HepG2 (cell line): ENCODE data around the gene CSNK2B. TPM values are rescaled to one million over a fixed set of nuclear protein-coding genes. Genes with fewer than 3 reads are reported as not detected.
A peak's percentile ranks its signal among the peaks of the same experiment; 100 is the strongest.

Source experiments
- ATAC-seq: fragments of 200-7000 bp; cut with Tn5 transposase; 3 replicates; pipeline ENCODE4 v1.9.1; 2020; ENCODE audit warnings: mild to moderate bottlenecking, moderate library complexity
- BruUV-seq: library from RNA; stranded (reverse); fragments of 400-500 nt; replicated peaks from 2 replicates; lab custom pipeline; 2021; lab: Mats Ljungman, UMichigan
- CTCF ChIA-PET: fragments of 300-600 bp; formaldehyde crosslinking; extraction: SDS; loops from one replicate; lab custom pipeline; 2021; ENCODE audit warnings: low total read pairs, inconsistent platforms, low intra/inter-chr PET ratio; lab: Yijun Ruan, JAX
- POLR2A ChIA-PET: fragments of 350-600 bp; sonication (Branson Sonifier 250); formaldehyde crosslinking; loops from one replicate; lab custom pipeline; 2020; ENCODE audit warnings: antibody characterized with exemption, inconsistent platforms; lab: Yijun Ruan, JAX
- DNase-seq: peaks from one replicate; pipeline ENCODE4 v3.0.0-alpha.2; 2015; ENCODE audit warnings: low spot score
- FAIRE-seq: peaks from 3 replicates; lab custom pipeline; 2011; peaks lifted over from hg19 to GRCh38; lab: Jason Lieb, UNC
- H2AFZ ChIP-seq: one replicate; pipeline ENCODE4 v1.6.1; 2011; ENCODE audit warnings: low read length, inconsistent platforms
- H3K27ac ChIP-seq: fragments of 300-600 bp; 3 replicates; pipeline ENCODE4 v1.8.0; 2011; ENCODE audit warnings: mixed run types, mild to moderate bottlenecking, mixed read lengths, low read length, inconsistent platforms; ENCODE audit not compliant: insufficient read depth; ENCODE audit errors: extremely low read length
- H3K27me3 ChIP-seq, 2 experiments: fragments of 200-600 bp in 1 of 2; 2 replicates in 1 of 2; 3 replicates in 1 of 2; pipeline versions ENCODE4 v1.6.0 to v1.8.0; 2011; ENCODE audit warnings: low read length in 2 of 2, mild to moderate bottlenecking in 2 of 2, moderate library complexity in 2 of 2, inconsistent platforms in 1 of 2; ENCODE audit not compliant: insufficient read depth in 2 of 2, control insufficient read depth in 1 of 2
- H3K36me3 ChIP-seq, 2 experiments: fragments of 200-600 bp in 1 of 2; replicated peaks in 1 of 2; 2 replicates in 1 of 2; 3 replicates in 1 of 2; pipeline versions ENCODE4 v1.5.1 to v1.8.0; 2011; ENCODE audit warnings: low read length in 2 of 2, inconsistent platforms in 1 of 2; ENCODE audit not compliant: insufficient read depth in 2 of 2, control insufficient read depth in 1 of 2
- H3K4me1 ChIP-seq: 2 replicates; pipeline ENCODE4 v1.5.1; 2012; ENCODE audit warnings: low read length, inconsistent platforms; ENCODE audit not compliant: insufficient read depth
- H3K4me2 ChIP-seq: 2 replicates; pipeline ENCODE4 v1.6.0; 2011; ENCODE audit warnings: low read depth, low read length, inconsistent platforms
- H3K4me3 ChIP-seq, 3 experiments: fragments of 200-600 bp in 1 of 3; sonication (generic), shearing (Covaris generic) in 1 of 3; replicated peaks in 1 of 3; 2 replicates each; pipeline ENCODE4 v1.5.1; 2011 to 2016; ENCODE audit warnings: low read length in 3 of 3, inconsistent platforms in 2 of 3, low read depth in 2 of 3, mild to moderate bottlenecking in 2 of 3, control low read depth in 1 of 3, mixed read lengths in 1 of 3; ENCODE audit not compliant: insufficient read depth in 1 of 3
- H3K79me2 ChIP-seq: one replicate; pipeline ENCODE4 v1.6.1; 2011; ENCODE audit warnings: low read length, inconsistent platforms; ENCODE audit not compliant: insufficient read depth
- H3K9ac ChIP-seq: 2 replicates; pipeline ENCODE4 v1.6.0; 2011; ENCODE audit warnings: mild to moderate bottlenecking, low read depth, low read length, inconsistent platforms; ENCODE audit not compliant: insufficient read depth
- H3K9me3 ChIP-seq: 2 replicates; pipeline ENCODE4 v1.5.1; 2012; ENCODE audit warnings: mild to moderate bottlenecking, low read length
- H4K20me1 ChIP-seq: 2 replicates; pipeline ENCODE4 v1.6.0; 2011; ENCODE audit warnings: inconsistent platforms, mild to moderate bottlenecking, low read length, moderate library complexity; ENCODE audit not compliant: insufficient read depth
- E2F2 ChIP-seq: sonication (generic); formaldehyde crosslinking; IDR thresholded peaks from 2 replicates; pipeline ENCODE4 v1.4.0; 2020; ENCODE audit warnings: missing genetic modification reagents, borderline replicate concordance
- ELF3 ChIP-seq: IDR thresholded peaks from 2 replicates; pipeline ENCODE4 v1.6.1; 2016; ENCODE audit warnings: missing genetic modification reagents, missing compliant biosample characterization
- HBP1 ChIP-seq: IDR thresholded peaks from 2 replicates; pipeline ENCODE4 v1.6.1; 2016; ENCODE audit warnings: low read depth, control low read depth
- KDM5B ChIP-seq: sonication (generic); formaldehyde crosslinking; IDR thresholded peaks from 2 replicates; pipeline ENCODE4 v1.4.0; 2020; ENCODE audit warnings: missing genetic modification reagents, mild to moderate bottlenecking, borderline replicate concordance
- MED13 ChIP-seq: sonication (generic); formaldehyde crosslinking; IDR thresholded peaks from 2 replicates; pipeline ENCODE4 v1.5.0; 2020; ENCODE audit warnings: missing genetic modification reagents
- TAF15 ChIP-seq: fragments of 200-400 bp; formaldehyde crosslinking; IDR thresholded peaks from one replicate; pipeline ENCODE4 v1.6.1; 2018; ENCODE audit warnings: mild to moderate bottlenecking, low read depth, low read length; ENCODE audit not compliant: poor library complexity, severe bottlenecking
- THAP11 ChIP-seq: IDR thresholded peaks from 2 replicates; pipeline ENCODE4 v1.6.1; 2016; ENCODE audit warnings: missing biosample characterization, missing genetic modification reagents
- ZC3H4 ChIP-seq: sonication (generic); formaldehyde crosslinking; IDR thresholded peaks from 2 replicates; pipeline ENCODE4 v1.4.0; 2020; ENCODE audit warnings: missing genetic modification reagents, borderline replicate concordance
- ZEB1 ChIP-seq: IDR thresholded peaks from 2 replicates; pipeline ENCODE4 v1.6.1; 2012; ENCODE audit warnings: mild to moderate bottlenecking, low read depth, inconsistent platforms; ENCODE audit not compliant: insufficient replicate concordance
- ZNF142 ChIP-seq: sonication (generic); formaldehyde crosslinking; IDR thresholded peaks from 2 replicates; pipeline ENCODE4 v1.4.0; 2020; ENCODE audit warnings: missing genetic modification reagents
- ZNF431 ChIP-seq: sonication (generic); formaldehyde crosslinking; IDR thresholded peaks from 2 replicates; pipeline ENCODE4 v1.9.0; 2022; ENCODE audit warnings: missing genetic modification reagents, low read depth, mild to moderate bottlenecking, borderline replicate concordance
- ZNF674 ChIP-seq: sonication (generic); formaldehyde crosslinking; IDR thresholded peaks from 2 replicates; pipeline ENCODE4 v1.5.0; 2020; ENCODE audit warnings: low read depth, mild to moderate bottlenecking, missing genetic modification reagents
- ZNF784 ChIP-seq: sonication (generic); formaldehyde crosslinking; IDR thresholded peaks from 2 replicates; pipeline ENCODE4 v1.5.1; 2020; ENCODE audit warnings: missing genetic modification reagents, mild to moderate bottlenecking, borderline replicate concordance
- WGBS: methylation state at CpG from one replicate; pipeline ENCODE4 v1.1.6; 2017; ENCODE audit warnings: low lambda C conversion rate; 5-methylcytosine and 5-hydroxymethylcytosine counted together
- in situ Hi-C: cut with HindIII; loops from 2 replicates; pipeline ENCODE4 v1.10.0; 2017; ENCODE audit warnings: low pct_unique_long_range_greater_than_20kb; ENCODE audit not compliant: extremely low pct_ligation_motif_present
- intact Hi-C: fragments of 100-400 bp; cut with micrococcal nuclease; formaldehyde crosslinking; loops from one replicate; pipeline ENCODE4 v1.10.0; 2022; ENCODE audit not compliant: unreplicated experiment
- polyA plus RNA-seq, 8 experiments: library from polyadenylated mRNA; depleted of rRNA in 3 of 8; stranded (reverse) in 7 of 8; unstranded in 1 of 8; fragments of >200 nt; fragmentation: Illumina TruSeq in 4 of 8; extraction: Trizol in 4 of 8; gene quantifications; 2 replicates each; pipeline versions ENCODE4 v1.2.1 to v1.2.3, GENCODE V29; 2011 to 2016; ENCODE audit warnings: low read depth in 4 of 8, missing spikeins in 1 of 8, mixed read lengths in 1 of 8; ENCODE audit not compliant: insufficient read depth in 1 of 8
- total RNA-seq, 5 experiments: library from RNA; depleted of rRNA; stranded (reverse); fragments of >200 nt; fragmentation: Illumina TruSeq; extraction: Trizol; gene quantifications; 2 replicates each; pipeline ENCODE4 v1.2.3, GENCODE V29; 2016; ENCODE audit warnings: low read depth in 1 of 5

Gene CSNK2B
- total and polyA plus RNA-seq, 2 of the 13 experiments (the other 11 are each of a cell fraction or from before 2014, with no cell fraction given), result 111 to 296 TPM

DNA sequence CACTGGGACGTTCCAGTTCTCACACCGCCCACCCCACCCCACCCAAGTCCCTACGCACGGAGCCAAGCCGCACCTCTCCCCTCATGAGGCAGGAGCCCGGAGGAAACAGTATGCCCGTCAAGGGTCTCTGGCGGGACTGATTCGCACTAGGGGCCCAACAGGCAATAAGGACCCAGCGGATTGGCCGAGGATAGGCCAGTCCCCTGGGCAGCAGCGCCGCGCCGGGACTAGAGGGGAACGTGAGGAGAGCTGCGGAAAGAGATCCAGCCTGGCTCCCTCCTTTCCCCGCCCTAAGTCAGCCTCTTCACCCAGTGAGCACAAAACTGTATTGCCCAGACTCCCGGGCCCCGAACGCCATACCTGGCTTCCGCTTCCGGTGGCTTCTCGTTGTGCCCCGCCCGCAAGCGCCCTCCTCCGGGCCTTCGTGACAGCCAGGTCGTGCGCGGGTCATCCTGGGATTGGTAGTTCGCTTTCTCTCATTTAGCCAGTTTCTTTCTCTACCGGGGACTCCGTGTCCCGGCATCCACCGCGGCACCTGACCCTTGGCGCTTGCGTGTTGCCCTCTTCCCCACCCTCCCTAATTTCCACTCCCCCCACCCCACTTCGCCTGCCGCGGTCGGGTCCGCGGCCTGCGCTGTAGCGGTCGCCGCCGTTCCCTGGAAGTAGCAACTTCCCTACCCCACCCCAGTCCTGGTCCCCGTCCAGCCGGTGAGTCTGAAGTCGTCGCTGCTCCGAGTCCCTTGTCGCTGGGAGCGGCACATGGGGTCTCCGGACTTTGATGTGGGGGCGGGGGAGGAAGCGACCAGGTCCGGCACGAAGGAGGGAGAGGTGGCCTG lies at the start of gene CSNK2B (continued):
- TF ChIP-seq E2F2 (CRISPR knock-in tag), result peak; percentile 96
- TF ChIP-seq ZC3H4 (CRISPR knock-in tag), result no peak; the same call in 1 of the 2 replicates
- TF ChIP-seq ELF3 (CRISPR knock-in tag), result peak; percentile 80
- TF ChIP-seq TAF15, result peak; percentile 84
- TF ChIP-seq ZNF784, result peak; percentile 5; the same call in 1 of the 2 replicates
- no peak for TF ChIP-seq ZEB1
- TF ChIP-seq MED13 (CRISPR knock-in tag), result no peak; the same call in 1 of the 2 replicates

GRCh38 chr6:31617010-31617409 lies 48.9 kb upstream of the CSNK2B start:
- H3K4me3 ChIP-seq, result no peak overlapping the region
- ChIA-PET CTCF (no interaction called here), POLR2A (no interaction called here)
- no peaks in the 10 kb centered on the region for H3K9me3 ChIP-seq
- no peak overlapping the region for H2AFZ ChIP-seq
- H3K27ac ChIP-seq, result no peak overlapping the region
- H3K36me3 ChIP-seq, result no peaks in the 10 kb centered on the region
- DNase-seq (no peak), FAIRE-seq (no peak), ATAC-seq (no peak)
- intact Hi-C loops, result no loop called here
- H3K4me1 ChIP-seq, result peaks cover 44% of the 10 kb centered on the region
- no peaks in the 10 kb centered on the region; a peak in 1 of 5 replicates for H3K27me3 ChIP-seq
- peaks cover under 1% of the 10 kb centered on the region; the same call in 1 of the 2 replicates for H4K20me1 ChIP-seq
- no peak overlapping the region for H3K4me2 ChIP-seq
- in situ Hi-C loops, result no loop called here
- BruUV-seq, result no TSS peak
- 56% methylated on average over 2 of the region's 2 CpGs for WGBS
- no peak overlapping the region for H3K9ac ChIP-seq
- peaks cover 13% of the 10 kb centered on the region for H3K79me2 ChIP-seq
- no peak for TF ChIP-seq ZNF674 (CRISPR knock-in tag)
- no peak for TF ChIP-seq THAP11 (CRISPR knock-in tag)
- no peak for TF ChIP-seq ZNF431
- no peak for TF ChIP-seq KDM5B (CRISPR knock-in tag)
- TF ChIP-seq ZNF142, result no peak
- no peak for TF ChIP-seq HBP1
